ENCODE data around the gene PRKN. TPM values are rescaled to one million over a fixed set of nuclear protein-coding genes. Genes with fewer than 3 reads are reported as not detected.

Gene PRKN
- total and polyA plus RNA-seq, 2 donors (not counting 3 experiments of a cell fraction or from before 2014, with no cell fraction given) = 0.06 TPM; not detected in 1

GRCh38 chr6:162379757-162380409 lies 347.7 kb downstream of the PRKN start:
- Histone ChIP-seq H3K4me1 (ENCODE audit: control insufficient read depth, extremely low read depth, insufficient read depth, low read length) (no peaks in the 10 kb centered on the region), H3K36me3 (ENCODE audit: control insufficient read depth in 2 of 2, extremely low read depth in 1 of 2, insufficient read depth in 2 of 2, low read length in 2 of 2) (no peaks in the 10 kb centered on the region), H3K27me3 (ENCODE audit: control insufficient read depth in 2 of 2, insufficient read depth in 2 of 2, low read length in 2 of 2) (no peaks in the 10 kb centered on the region), H3K79me2 (ENCODE audit: control insufficient read depth, insufficient read depth, low read length) (no peaks in the 10 kb centered on the region), H3K9me1 (replicated peaks; ENCODE audit: control insufficient read depth, extremely low read depth, insufficient read depth, low read length) (no peaks in the 10 kb centered on the region), H3K4me2 (ENCODE audit: insufficient read depth, low read length) (no peak overlapping the region), H3K4me3 (replicated peaks in 1 of 3; ENCODE audit: insufficient read depth in 1 of 3, low read depth in 1 of 3, low read length in 3 of 3) (no peak overlapping the region), H3K9me3 (replicated peaks; ENCODE audit: control insufficient read depth, insufficient read depth, low read length) (no peaks in the 10 kb centered on the region), H4K20me1 (replicated peaks; ENCODE audit: control insufficient read depth, extremely low read depth, insufficient read depth, low read length) (no peaks in the 10 kb centered on the region), H2AFZ (ENCODE audit: low read depth, low read length) (no peak overlapping the region), H3K27ac (ENCODE audit: insufficient read depth, low read depth, low read length) (no peak overlapping the region), H3K9ac (replicated peaks; ENCODE audit: extremely low read depth, insufficient read depth, low read length) (no peak overlapping the region)
- FAIRE-seq = no peak
- intact Hi-C loops (cut with micrococcal nuclease) (no loop called here), dilution Hi-C loops (cut with MboI; ENCODE audit: extremely low pct_ligation_motif_present, low sequenced_read_pairs) (no loop called here)
- ChIA-PET POLR2A (no interaction called here), CTCF (no interaction called here)
- no TSS peak for BruUV-seq (replicated peaks)
- no peak for DNase-seq (ENCODE audit: low read depth, low spot score)
- no peak for TF ChIP-seq FOS (IDR thresholded peaks at IDR 0.05; ENCODE audit: borderline replicate concordance, insufficient read depth, low read length)
- no peak for TF ChIP-seq CTCF (IDR thresholded peaks at IDR 0.05; ENCODE audit: extremely low read depth in 1 of 2, insufficient read depth in 1 of 2, low read depth in 1 of 2, low read length in 2 of 2)
- no peak for TF ChIP-seq JUN (IDR thresholded peaks at IDR 0.05; ENCODE audit: borderline replicate concordance, insufficient read depth, insufficient read length, low read depth)
- no peak for TF ChIP-seq POLR2A (IDR thresholded peaks at IDR 0.05; ENCODE audit: low read depth, low read length)
- TF ChIP-seq POLR2AphosphoS5 (IDR thresholded peaks at IDR 0.05; ENCODE audit: insufficient read depth, low read depth, low read length) = no peak
- no peak for TF ChIP-seq GATA2 (IDR thresholded peaks at IDR 0.05; ENCODE audit: insufficient read depth, insufficient read length, low read depth, low read length)

Data from endothelial cell of umbilical vein (primary cell).